Tibial nerve (tissue), 4 donors: ENCODE data around the gene SLC40A1.

ENCODE experiments used
- EP300 ChIP-seq, 2 donors: sonication (generic); formaldehyde crosslinking; IDR thresholded peaks; one replicate each; pipeline ENCODE4 v1.6.1; 2017; ENCODE audit warnings: antibody characterized with exemption in 2 of 2, mild to moderate bottlenecking in 1 of 2
- POLR2A ChIP-seq, 2 donors: fragments of 450-650 bp; IDR thresholded peaks; one replicate each; pipeline ENCODE4 v1.6.1; 2017; ENCODE audit warnings: antibody characterized with exemption in 2 of 2, mild to moderate bottlenecking in 2 of 2, moderate library complexity in 2 of 2
- TF ChIP-seq, protein P1 (sequence below), 5 experiments: fragments of 200-600 bp in 3 of 5; fragments of 450-650 bp in 2 of 5; sonication (generic) in 3 of 5; IDR thresholded peaks; one replicate each; pipeline ENCODE4 v1.5.1; 2016 to 2019; ENCODE audit warnings: antibody characterized with exemption in 5 of 5, mild to moderate bottlenecking in 3 of 5, moderate library complexity in 2 of 5

DNA sequence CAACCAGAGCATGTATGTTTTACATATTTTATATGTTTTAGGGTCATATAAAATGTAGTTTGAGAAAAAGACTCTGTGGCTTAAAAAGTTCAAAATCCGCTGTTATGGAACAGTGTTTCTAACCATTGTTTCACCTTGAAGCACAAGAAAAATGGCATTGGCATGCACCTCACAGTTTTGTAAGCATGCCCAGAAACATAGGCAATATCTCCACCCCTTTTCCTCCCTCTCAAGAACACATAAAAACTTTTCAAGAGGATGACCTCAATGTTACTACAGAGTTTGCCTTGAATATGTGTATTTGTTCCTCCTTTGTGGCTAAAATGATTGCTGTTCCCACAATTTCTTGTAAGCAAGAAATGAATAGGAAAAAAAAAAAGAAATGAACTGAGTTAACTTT lies 29.3 kb upstream of the SLC40A1 start:
- TF ChIP-seq, protein P1, sequence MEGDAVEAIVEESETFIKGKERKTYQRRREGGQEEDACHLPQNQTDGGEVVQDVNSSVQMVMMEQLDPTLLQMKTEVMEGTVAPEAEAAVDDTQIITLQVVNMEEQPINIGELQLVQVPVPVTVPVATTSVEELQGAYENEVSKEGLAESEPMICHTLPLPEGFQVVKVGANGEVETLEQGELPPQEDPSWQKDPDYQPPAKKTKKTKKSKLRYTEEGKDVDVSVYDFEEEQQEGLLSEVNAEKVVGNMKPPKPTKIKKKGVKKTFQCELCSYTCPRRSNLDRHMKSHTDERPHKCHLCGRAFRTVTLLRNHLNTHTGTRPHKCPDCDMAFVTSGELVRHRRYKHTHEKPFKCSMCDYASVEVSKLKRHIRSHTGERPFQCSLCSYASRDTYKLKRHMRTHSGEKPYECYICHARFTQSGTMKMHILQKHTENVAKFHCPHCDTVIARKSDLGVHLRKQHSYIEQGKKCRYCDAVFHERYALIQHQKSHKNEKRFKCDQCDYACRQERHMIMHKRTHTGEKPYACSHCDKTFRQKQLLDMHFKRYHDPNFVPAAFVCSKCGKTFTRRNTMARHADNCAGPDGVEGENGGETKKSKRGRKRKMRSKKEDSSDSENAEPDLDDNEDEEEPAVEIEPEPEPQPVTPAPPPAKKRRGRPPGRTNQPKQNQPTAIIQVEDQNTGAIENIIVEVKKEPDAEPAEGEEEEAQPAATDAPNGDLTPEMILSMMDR (IDR thresholded peaks at IDR 0.05): no peak
- no peak for TF ChIP-seq EP300 (IDR thresholded peaks at IDR 0.05)
- no peak for TF ChIP-seq POLR2A (IDR thresholded peaks at IDR 0.05)
